H54 (cell line): ENCODE results near the gene CLEC4M.

Experiments used
- DNase-seq: peaks from one replicate; pipeline ENCODE4 v3.0.0; 2011; ENCODE audit warnings: low spot score, mixed read lengths; ENCODE audit not compliant: insufficient read length
- FAIRE-seq: peaks from 3 replicates; lab custom pipeline; 2011; peaks lifted over from hg19 to GRCh38; lab: Jason Lieb, UNC
- POLR2A ChIP-seq: IDR thresholded peaks from 2 replicates; pipeline ENCODE4 v1.6.1; 2011; ENCODE audit warnings: low read depth, mild to moderate bottlenecking, low read length

Gene CLEC4M

GRCh38 chr19:7762719-7763293 is at the start of gene CLEC4M:
CLEC4M (plus strand) TSS chr19:7763243; CDS start chr19:7763267, 24 bp downstream.
- TF ChIP-seq POLR2A, result no peak
- DNase-seq (no peak), FAIRE-seq (no peak)

GRCh38 chr19:7715671-7716070 is 47.4 kb upstream of the CLEC4M start:
- no peak for TF ChIP-seq POLR2A
- FAIRE-seq, result no peak

GRCh38 chr19:7716762-7717161 is 46.3 kb upstream of the CLEC4M start:
- FAIRE-seq (no peak), DNase-seq (no peak)
- no peak for TF ChIP-seq POLR2A

More at GRCh38 chr19:7715671-7716070, 47.4 kb upstream of the CLEC4M start:
- no peak for DNase-seq

- no peak for FAIRE-seq
- DNase-seq, result no peak
- TF ChIP-seq POLR2A, result no peak
Observed at GRCh38 chr19:7718668-7719067, 44.4 kb upstream of the CLEC4M start.

GRCh38 chr19:7720351-7720750 is 42.7 kb upstream of the CLEC4M start:
- FAIRE-seq, result no peak
- TF ChIP-seq POLR2A, result no peak

GRCh38 chr19:7722231-7722651 is 40.8 kb upstream of the CLEC4M start:
- no peak for FAIRE-seq
- no peak for DNase-seq
- no peak for TF ChIP-seq POLR2A

More at GRCh38 chr19:7720351-7720750, 42.7 kb upstream of the CLEC4M start:
- no peak for DNase-seq

- DNase-seq (no peak), FAIRE-seq (no peak)
- no peak for TF ChIP-seq POLR2A
Observed at GRCh38 chr19:7725791-7726190, 37.3 kb upstream of the CLEC4M start.

GRCh38 chr19:7729211-7729610 is 33.8 kb upstream of the CLEC4M start:
- no peak for TF ChIP-seq POLR2A
- FAIRE-seq (no peak), DNase-seq (no peak)

- no peak for FAIRE-seq
- TF ChIP-seq POLR2A, result no peak
- no peak for DNase-seq
Observed at GRCh38 chr19:7729831-7730285, 33.2 kb upstream of the CLEC4M start.

- DNase-seq (no peak), FAIRE-seq (no peak)
- no peak for TF ChIP-seq POLR2A
Observed at GRCh38 chr19:7730286-7731217, 32.5 kb upstream of the CLEC4M start.

- no peak for TF ChIP-seq POLR2A
- no peak for DNase-seq
- FAIRE-seq, result no peak
Observed at GRCh38 chr19:7731218-7731595, 31.8 kb upstream of the CLEC4M start.

GRCh38 chr19:7731615-7732014 is 31.4 kb upstream of the CLEC4M start:
- no peak for DNase-seq
- no peak for TF ChIP-seq POLR2A
- no peak for FAIRE-seq

- TF ChIP-seq POLR2A, result no peak
- DNase-seq (no peak), FAIRE-seq (no peak)
Observed at GRCh38 chr19:7732045-7732444, 31.0 kb upstream of the CLEC4M start, which contains the start of gene CLEC4G. CLEC4G (minus strand) TSS chr19:7732110; CDS start chr19:7732102, 8 bp downstream.

GRCh38 chr19:7733376-7733775 is 29.7 kb upstream of the CLEC4M start:
- FAIRE-seq, result no peak
- no peak for TF ChIP-seq POLR2A
- no peak for DNase-seq
